GF-D8 (cell line): ENCODE results near the gene OOSP1.
"Not testable (repeated sequence)": the region's sequence is repeated elsewhere in the genome, so short reads cannot be mapped to it uniquely, and the experiment has no call there.

Experiments
- DNase-seq: peaks from one replicate; lab custom pipeline; 2025; lab: John Stamatoyannopoulos, UW

Gene OOSP1, protein sequence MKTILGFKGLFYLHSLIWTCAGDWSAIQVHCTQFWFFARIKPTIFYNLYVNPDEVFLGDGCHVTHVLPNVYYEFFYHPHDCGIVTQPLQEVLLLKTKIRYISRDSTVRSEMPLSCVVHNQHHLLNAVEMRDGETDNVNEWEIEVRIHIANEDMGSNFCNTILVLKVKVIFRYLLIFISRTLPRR

DNA sequence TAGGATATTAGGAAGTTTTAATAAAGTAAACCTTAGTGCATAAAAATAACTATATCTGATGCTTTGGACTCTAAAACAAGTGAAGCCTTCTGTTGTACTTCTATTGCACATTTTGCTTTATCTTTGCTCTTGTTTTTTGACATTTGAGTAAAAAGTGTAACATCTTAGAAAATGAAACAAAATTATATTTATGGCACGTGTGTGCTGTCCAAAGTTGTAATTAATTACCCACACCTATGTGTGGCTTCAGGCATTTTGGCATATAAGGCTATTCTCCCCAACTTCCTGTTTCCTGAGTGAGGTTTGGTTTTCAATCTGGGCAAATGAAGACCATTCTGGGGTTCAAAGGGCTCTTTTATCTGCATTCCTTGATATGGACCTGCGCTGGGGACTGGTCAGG lies at the start of gene OOSP1:
Gene OOSP1 (plus strand): TSS at position 301 of the 400 bp plus-strand sequence. CDS start 23 bp downstream, at position 324.
- no peak for DNase-seq

DNA sequence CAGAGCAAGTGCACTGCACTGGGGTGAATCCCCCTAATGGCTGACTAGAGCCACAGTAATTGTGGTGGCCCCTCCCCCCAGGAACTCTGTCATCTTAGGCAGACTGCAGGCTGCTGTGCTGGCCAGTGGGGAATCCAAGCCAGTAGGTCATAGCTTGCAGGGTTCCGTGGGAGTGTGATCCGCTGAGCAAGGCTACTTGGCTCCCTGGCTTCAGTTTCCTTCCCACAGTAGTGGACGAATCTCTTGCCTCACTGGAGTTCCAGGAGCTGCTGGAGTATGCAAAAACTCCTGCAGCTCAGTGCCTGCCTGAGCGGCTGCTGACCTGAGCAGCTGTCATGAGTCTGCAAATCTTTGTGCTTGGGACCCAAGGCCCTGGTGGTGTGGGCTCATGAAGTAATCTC lies 46.5 kb upstream of the OOSP1 start:
- peak; percentile 33 for DNase-seq

DNA sequence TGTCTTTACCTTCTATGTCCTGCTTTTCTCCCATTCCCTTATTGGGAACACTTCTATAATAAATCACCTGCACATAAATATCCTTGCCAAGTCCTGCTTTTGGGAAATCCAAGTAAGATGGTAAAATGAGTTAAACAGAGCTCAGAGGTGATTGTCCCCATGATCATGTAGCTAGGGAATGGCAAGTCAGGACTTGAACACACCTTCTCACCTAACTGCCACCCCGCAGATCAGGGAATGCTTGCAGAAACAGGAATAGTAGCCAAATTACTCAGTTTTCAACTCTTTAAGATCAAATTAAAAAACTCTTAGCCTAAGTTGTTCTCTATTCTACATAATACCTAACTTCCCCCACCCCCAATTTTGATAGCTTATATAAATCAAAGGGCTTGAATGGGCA lies 43.6 kb upstream of the OOSP1 start:
- DNase-seq, result no peak

DNA sequence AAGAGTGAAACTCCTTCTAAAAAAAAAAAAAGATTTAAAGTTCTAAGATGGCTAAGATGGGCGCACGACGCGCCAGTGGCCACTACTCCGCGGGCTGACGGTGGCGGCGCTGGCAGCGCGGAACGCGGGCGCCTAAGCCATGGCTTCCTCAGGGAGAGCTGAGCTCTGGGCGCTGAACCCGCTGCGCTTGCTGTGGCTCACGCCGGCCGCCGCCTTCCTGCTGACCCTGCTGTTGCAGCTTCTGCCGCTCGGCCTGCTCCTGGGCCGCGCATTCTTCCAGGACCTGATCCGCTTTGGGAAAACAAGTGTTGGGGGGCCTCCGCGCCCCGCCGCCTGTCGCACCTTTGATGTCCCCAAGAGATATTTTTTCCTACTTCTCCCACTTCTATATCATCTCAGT lies 40.2 kb upstream of the OOSP1 start:
- DNase-seq, result no peak

DNA sequence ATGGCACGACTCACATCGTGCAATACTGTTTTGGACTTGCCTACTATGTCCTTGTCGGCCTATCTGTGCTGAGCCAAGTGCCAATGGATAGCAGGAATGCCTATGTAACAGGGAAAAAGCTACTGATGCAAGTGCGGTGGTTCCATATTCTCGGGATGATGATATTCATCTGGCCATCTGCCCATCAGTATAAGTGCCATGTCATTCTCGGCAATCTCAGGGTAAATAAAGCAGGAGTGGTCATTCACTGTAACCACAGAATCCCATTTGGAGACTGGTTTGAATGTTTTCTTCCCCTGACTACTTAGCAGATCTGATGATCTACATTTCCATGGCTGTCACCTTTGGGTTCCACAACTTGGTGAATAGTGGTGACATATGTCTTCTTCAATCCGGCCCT lies 39.6 kb upstream of the OOSP1 start:
- DNase-seq, result no peak

DNA sequence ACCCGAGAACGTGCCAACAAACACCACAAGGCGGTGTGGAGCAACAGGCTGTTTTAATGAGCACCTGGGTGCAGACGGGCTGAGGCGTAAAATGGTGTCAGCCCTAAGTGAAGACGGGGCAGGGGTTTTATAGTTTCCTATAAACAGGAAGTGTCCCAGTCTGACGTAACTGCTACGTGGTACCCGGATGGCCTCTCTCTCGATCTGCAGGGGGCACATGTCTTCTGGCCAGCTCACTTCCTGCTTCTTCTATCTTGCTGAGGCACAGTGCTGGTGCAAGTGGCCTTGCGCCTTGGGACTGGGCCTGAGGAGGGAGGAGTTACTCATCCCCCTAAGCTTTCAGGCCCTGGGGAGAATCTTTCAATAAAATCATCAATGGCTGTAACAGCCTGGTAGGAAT lies 38.7 kb upstream of the OOSP1 start:
- no peak for DNase-seq

DNA sequence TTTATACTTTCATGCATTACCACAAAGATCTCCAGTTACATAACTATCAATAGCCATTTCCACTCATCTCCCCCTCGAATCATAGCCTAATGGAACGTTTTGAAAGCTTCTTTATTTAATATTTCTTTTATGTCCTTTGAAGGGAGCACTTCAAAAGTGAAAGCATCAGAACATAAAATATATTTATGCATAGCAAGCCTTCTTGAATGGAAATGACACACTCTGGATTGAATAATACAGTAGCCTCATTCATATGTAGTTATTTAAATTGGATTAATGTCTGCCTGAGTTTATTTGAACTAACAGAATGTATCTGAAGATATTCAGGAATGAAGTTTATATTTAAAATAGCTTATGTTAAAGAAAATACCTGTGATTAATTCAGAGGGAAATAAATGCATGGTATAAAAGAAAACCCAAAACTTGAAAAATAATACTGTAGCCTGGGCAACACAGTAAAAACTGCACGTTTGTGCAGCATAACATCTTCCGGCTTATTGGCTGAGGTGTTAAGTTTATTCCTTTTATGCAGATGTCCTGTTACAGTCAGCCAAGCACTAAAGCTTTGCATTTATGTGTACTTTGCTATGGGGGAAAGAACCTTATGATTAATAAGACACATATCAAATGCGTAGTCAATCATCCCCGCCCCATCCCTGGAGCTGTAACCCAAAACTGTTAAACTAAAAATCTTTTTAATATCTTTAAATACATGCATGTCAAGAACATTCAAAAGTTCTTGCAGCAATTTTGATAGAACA lies 37.7 kb upstream of the OOSP1 start:
- DNase-seq, result no peak

DNA sequence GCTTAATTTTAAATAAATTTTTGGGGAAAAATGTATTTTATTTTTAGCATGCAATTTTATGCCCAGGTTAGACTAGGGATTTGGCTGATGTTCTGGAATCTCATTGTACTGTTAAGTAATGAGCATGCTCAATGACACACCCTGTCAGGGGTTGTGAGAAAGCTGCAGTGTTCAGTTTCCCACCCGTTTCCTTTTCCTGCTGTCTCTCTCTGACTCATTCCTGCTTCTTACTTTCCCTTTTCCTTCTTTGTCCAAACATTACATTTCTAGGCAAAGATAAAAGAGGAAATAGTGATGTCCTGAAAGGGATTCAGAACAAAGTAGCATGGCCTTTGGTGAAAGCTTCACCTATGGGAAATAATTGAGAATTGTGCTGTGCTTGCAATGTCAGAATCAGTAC lies 36.9 kb upstream of the OOSP1 start:
- DNase-seq, result no peak

DNA sequence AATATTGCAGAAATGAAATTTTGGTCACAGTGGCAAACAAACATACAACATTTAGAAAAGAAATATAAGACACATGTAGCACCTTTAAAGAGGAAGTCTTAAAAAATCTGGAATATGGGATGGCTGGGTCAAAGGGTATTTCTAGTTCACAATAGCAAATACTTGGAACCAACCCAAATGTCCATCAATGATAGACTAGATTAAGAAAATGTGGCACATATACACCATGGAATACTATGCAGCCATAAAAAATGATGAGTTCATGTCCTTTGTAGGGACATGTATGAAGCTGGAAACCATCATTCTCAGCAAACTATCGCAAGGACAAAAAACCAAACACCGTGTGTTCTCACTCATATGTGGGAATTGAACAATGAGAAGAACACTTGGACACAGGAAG lies 34.7 kb upstream of the OOSP1 start:
- DNase-seq, result not testable (repeated sequence)

DNA sequence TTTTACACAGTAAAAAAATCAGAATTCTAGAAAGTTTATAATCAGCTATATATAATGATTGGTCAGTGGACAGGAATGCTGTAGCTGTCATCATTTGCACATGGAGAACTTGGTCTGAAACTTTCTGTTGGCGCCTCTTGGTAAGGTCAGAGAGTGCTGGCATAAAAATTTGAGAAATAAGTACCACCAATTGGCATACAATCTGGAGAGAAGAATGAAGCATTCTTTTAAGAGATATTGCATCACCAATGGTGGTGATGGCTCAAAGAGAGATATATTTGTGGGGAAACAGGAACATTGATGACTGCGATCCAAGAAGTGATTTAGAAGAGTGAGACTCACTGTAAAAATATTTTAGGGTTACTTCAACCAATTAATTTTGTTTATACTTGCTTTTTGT lies 19.8 kb upstream of the OOSP1 start:
- DNase-seq, result no peak

DNA sequence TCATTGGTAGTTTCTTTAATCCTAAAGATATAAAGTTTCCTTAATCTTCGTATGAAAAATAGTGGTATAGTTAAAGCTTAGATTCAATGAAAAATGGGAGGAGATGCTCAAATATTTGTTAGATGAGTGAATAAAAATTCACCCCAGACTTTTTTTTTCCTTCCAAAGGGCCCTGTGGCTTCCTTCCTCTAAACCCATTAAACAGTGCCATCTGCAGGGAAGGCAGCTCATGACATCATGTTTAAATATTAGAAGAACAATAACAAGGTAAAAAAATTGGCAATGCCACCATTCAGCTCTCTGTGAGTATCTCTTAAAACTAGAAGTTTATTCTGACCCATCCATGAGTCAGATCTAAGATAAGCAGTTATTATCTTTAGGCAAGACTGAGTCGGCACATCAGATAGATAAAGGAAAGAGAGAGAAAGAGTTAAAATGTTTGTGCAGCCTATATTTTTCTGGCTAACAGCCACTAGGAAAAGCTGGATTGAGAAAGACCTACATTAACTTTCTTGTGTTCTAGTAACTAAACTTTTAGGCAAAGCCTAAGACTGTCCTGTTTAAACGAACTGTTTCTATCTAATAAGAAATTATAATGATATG lies 19.1 kb upstream of the OOSP1 start:
- no peak for DNase-seq

DNA sequence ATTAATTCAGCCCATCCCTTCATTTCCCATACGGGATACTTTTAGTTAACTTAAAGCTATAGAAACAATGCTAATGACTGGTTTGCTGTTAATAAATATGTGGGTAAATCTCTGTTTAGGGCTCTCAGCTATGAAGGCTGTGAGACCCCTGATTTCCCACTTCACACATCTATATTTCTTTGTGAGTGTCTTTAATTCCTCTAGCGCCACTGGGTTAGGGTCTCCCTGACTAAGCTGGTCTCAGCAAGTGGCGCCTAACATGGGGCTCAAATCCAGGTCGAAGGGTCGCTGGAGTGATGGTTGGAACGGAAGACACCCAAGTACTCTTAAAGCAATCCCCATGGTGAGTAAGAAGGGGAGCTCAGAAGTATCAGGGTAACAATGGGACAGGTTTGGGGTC lies 14.4 kb upstream of the OOSP1 start:
- DNase-seq, result no peak

DNA sequence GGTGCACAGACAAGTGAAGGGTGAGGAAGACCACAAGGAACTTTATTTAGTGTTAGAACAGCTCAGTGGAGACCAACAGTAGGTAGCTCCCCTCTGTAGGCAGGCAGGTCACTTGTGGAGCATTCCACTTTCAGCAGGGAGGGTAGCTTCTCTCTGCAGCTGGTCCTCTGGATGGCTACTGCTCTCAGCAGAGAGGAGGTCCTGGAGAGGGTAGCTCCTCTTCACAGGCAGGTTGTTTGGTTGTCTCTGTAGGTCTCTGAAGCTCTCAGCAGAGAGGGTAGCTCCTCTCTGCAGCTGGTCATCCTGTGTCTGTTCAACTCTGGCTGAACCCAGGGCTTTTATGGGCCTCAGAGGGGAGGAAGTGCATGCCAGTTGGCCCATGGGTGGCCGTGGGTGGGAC lies 6.5 kb upstream of the OOSP1 start:
- no peak for DNase-seq

DNA sequence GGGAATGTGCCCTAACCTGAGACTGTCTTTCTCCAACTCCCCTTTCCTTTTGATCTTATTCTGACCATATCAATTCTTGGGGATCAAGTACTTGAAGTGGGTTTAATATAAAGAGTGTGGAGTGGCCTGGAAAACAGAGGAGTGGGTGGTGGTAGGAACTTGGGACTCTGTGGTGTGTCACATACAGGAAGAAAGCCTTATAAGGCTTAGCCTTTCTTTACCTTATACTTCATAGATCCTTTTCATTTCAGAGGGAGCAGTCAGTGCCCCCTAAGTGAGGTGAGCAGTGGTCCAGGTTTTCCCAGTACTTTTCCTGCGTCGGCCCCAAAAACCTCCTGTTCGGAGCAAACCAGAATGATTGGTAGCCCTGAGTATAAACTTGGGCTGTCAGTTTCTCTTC lies 486 bp downstream of the OOSP1 start:
- DNase-seq, result no peak

DNA sequence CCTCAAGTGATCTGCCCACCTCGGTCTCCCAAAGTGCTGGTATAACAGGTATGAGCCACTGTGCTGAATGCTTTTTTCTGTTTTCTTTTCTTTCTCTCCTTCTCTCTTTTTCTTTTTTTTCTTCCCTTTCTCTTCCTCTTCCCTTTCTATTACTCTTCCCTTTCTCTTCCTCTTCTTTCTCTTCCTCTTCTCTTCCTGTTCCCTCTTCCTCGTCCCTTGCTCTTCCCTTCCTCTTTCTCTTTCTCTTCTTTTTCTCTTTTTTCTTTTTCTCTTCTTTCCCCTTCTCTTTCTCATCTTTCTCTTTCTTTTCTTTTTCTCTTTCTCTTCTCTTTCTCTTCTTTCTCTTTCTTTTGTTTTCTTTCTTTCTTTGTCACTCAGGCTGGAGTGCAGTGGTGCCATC lies 1.2 kb downstream of the OOSP1 start:
- no peak for DNase-seq

DNA sequence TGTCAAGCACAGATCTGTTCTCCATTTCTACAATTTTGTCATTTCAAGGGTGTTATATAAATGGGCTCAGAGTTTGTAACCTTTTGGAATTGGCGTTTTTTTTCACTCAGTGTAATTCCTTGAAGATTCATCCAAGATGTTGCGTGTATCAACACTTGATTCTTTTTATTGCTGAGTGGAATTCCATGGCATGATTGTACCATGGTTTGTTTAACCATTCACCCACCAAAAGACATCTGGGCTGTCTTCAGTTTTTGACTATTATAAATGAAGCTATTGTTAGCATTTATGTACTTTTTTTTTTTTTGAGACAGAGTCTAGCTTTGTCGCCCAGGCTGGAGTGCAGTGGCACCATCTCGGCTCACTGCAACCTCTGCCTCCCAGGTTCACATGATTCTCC lies 2.9 kb downstream of the OOSP1 start:
- DNase-seq, result no peak

DNA sequence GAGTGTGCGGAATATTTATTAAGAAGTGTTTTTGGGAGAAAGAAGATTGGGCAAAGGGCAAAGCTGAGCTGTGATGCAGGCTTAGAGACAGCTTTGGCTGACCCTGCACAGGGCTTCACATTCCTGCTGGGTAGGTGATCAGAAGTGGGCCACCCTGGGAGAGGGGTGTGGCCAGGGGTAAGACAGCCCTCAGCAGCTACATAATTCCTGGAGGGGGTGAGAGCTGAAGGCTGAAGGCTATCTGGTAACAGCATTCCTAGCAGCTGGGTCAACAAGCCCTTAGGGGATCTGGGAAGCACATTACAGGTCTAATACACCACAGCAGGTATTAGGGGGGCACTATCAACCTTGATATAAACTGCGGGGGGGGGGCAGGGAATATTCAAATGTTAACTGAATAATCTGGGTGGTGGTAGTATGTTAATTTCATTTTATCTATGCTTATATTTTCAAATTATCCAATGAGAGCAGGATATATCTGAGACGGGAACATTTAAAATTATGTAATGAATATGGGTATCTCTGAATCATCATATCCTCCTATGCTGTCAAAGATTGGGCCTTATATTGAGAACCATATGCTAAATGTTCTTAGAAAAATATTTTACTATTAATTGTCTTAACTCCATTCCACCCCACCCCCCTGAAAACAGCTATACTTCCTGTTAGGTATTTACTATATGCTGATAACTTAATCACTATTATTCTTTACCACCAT lies 5.9 kb downstream of the OOSP1 start:
- no peak for DNase-seq

DNA sequence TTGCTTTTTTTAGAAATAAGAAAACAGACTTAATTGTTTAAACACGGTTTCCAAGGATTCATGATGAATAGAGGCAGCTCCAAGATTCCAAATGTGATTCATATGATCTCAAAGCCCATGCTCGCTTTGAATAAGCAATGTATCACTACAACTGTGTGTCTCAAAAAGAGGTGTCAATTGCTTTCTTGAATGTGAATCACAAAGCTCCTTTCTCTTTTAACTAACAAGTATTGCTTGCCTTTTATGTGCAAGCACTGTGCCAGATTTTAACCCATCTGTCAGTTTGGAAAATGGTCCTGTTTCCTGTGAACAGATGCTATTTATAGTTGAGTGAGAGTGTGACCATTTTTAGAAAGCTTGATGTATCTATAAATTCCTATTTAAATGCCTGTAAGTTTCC lies 6.5 kb downstream of the OOSP1 start:
- DNase-seq, result no peak

DNA sequence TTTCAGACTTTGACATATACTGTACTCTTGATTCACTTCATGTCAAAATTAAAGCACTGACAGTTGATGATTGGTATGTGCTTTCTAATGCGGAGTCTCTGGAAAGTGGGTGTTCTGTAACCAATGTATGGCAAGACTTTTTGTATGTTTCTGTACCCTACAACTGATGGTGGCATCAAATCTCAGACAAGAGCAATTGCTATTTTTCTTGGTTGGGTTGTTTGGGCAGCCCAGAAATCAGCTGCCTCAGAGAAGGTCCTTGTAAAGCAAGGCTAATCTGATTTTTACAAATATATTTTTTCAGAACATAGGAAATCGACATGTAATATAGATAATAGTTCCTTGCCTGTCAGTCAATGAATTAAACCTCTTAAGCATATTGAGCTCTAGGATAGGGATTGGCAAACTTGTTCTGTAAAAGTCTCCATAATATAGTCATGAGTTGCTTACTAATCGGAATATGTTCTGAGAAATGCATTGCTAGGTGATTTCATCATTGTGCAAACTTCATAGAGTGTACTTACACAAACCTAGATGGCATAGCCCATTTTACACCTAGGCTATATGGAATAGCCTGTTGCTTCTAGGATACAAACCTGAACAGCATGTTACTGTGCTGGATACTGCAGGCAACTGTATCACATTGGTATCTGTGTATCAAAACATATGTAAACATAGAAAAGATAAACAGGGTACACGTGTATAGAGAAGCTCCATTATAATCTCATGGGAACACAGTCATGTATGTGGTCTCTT lies 15.4 kb downstream of the OOSP1 start:
- DNase-seq, result no peak

DNA sequence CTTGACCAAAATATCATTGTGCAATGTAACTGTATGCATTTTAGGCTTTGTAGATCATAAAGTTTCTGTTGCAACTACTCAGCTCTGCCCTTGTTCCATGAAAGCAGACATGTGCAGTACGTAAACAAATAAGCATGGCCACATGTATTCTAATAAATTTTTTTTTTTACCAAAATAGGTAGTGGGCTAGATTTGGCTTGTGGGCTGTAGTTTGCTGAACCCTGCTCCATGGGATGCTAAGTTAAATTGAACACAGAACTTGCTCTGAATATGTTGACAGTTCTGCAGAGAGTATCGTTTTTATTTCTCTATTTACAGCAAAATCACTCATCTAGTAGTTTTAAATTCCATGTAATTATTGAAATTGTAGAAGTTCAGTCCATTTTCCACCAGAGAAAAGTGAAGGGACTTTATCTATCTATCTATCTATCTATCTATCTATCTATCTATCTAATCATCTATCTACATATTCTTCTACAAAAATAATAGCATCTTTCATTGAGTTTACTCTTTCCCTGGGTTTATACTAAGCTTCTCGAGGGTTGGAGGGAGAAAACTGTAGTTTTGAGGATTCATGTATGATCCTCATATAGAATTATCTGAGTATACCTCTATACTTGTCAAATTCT lies 16.1 kb downstream of the OOSP1 start:
- DNase-seq, result no peak

DNA sequence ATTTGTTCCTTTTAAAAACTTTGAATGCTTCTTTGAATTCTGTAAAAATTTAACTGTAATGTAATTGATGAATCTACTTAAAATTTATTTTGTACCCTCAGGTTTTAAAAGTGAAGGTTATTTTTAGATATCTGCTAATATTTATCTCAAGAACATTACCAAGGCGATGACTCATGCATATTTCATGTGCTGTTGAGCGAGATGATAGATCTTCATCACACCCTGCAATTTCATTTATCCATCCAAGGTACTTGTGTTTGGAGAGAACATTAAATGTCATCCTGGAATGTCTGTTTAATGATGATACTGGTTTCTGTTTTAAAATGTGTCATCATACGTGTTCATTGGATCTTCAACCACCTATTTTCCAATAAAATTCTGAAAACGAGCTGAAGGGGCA lies 18.9 kb downstream of the OOSP1 start:
- no peak for DNase-seq
